Esophagus muscularis mucosa (tissue), 4 donors: Measurements from ENCODE around the gene FXYD2. TPM values are rescaled to one million over a fixed set of nuclear protein-coding genes. Genes with fewer than 3 reads are reported as not detected.

ENCODE experiments used
- DNase-seq: peaks from one replicate; pipeline ENCODE4 v3.0.0-alpha.2; 2017; ENCODE audit errors: extremely low spot score
- H3K27ac ChIP-seq, 4 donors: fragments of 200-600 bp; sonication (generic); replicated peaks in 1 of 4; 1 replicate in 3 of 4; 2 replicates in 1 of 4; pipeline ENCODE4 v1.5.1; 2016 to 2019; ENCODE audit warnings: mild to moderate bottlenecking in 1 of 4
- H3K27me3 ChIP-seq, 4 donors: fragments of 200-600 bp; sonication (generic); one replicate each; pipeline versions ENCODE4 v1.5.1 to v1.6.0; 2016 to 2019
- H3K36me3 ChIP-seq, 4 donors: fragments of 200-600 bp; sonication (generic); one replicate each; pipeline ENCODE4 v1.5.1; 2016 to 2019
- H3K4me1 ChIP-seq, 4 donors: fragments of 200-600 bp; sonication (generic); one replicate each; pipeline ENCODE4 v1.5.1; 2016 to 2019
- H3K4me3 ChIP-seq, 4 donors: fragments of 200-600 bp; sonication (generic); 1 replicate in 2 of 4; 2 replicates in 2 of 4; pipeline ENCODE4 v1.5.1; 2016 to 2019; ENCODE audit warnings: mild to moderate bottlenecking in 4 of 4, moderate library complexity in 1 of 4
- H3K9me3 ChIP-seq, 4 donors: fragments of 200-600 bp; sonication (generic); 1 replicate in 3 of 4; 2 replicates in 1 of 4; pipeline ENCODE4 v1.5.1; 2016 to 2019
- EP300 ChIP-seq: sonication (generic); formaldehyde crosslinking; IDR thresholded peaks from one replicate; pipeline ENCODE4 v1.6.1; 2017; ENCODE audit warnings: antibody characterized with exemption
- POLR2A ChIP-seq: fragments of 450-650 bp; IDR thresholded peaks from one replicate; pipeline ENCODE4 v1.6.1; 2017; ENCODE audit warnings: antibody characterized with exemption, moderate library complexity, mild to moderate bottlenecking, low read depth
- POLR2AphosphoS5 ChIP-seq, 2 donors: sonication (generic); formaldehyde crosslinking; IDR thresholded peaks; one replicate each; pipeline ENCODE4 v1.6.1; 2017; ENCODE audit warnings: antibody characterized with exemption in 2 of 2
- WGBS: methylation state at CpG from one replicate; pipeline ENCODE4 v1.1.5; 2018; 5-methylcytosine and 5-hydroxymethylcytosine counted together
- intact Hi-C: fragments of 100-400 bp; cut with DNase I; formaldehyde crosslinking; loops from one replicate; pipeline ENCODE4 v1.15.1; 2023
- total RNA-seq, 4 donors: library from RNA; depleted of rRNA; stranded (reverse); fragments of >200 nt; gene quantifications; one replicate each; pipeline versions ENCODE4 v1.1.0 to v1.2.1, GENCODE V29; 2016
- TF ChIP-seq, protein P1 (sequence below), 3 experiments: fragments of 200-600 bp in 2 of 3; fragments of 450-650 bp in 1 of 3; sonication (generic) in 2 of 3; IDR thresholded peaks; one replicate each; pipeline ENCODE4 v1.5.1; 2017 to 2019; ENCODE audit warnings: antibody characterized with exemption in 3 of 3, mild to moderate bottlenecking in 2 of 3, moderate library complexity in 1 of 3

Gene FXYD2
- total RNA-seq, 4 donors from 2014 or later = 0.52 to 5.8 (median 3.7) TPM

DNA sequence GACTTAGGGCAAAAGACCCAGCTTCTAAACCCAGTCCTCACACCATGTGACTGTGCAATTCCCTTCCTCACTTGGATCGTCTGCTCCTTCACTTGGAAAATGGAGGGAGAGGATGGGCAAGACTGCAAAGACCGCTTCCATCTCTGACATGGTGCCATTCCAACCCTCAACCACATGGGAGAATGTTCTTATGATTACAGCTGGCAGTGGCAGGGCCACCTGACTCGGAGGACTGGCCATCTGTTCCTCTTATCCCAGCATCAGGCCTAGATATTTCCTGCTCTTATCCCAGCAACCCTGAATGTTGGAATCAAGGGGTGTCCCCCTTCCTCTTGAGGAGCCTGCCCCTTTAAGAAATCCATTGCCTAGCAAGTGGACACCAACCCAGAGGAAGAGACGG, 42.9 kb downstream of the FXYD2 start:
- Histone ChIP-seq H3K36me3 (peaks cover 0 to 11% (median 0%) of the 10 kb centered on the region in 4 donors), H3K4me1 (no peaks in the 10 kb centered on the region), H3K4me3 (no peak overlapping the region), H3K27ac (no peak overlapping the region), H3K9me3 (no peaks in the 10 kb centered on the region), H3K27me3 (peaks cover 0 to 44% (median 0%) of the 10 kb centered on the region in 4 donors)
- TF ChIP-seq, protein P1, sequence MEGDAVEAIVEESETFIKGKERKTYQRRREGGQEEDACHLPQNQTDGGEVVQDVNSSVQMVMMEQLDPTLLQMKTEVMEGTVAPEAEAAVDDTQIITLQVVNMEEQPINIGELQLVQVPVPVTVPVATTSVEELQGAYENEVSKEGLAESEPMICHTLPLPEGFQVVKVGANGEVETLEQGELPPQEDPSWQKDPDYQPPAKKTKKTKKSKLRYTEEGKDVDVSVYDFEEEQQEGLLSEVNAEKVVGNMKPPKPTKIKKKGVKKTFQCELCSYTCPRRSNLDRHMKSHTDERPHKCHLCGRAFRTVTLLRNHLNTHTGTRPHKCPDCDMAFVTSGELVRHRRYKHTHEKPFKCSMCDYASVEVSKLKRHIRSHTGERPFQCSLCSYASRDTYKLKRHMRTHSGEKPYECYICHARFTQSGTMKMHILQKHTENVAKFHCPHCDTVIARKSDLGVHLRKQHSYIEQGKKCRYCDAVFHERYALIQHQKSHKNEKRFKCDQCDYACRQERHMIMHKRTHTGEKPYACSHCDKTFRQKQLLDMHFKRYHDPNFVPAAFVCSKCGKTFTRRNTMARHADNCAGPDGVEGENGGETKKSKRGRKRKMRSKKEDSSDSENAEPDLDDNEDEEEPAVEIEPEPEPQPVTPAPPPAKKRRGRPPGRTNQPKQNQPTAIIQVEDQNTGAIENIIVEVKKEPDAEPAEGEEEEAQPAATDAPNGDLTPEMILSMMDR (IDR thresholded peaks at IDR 0.05) = no peak
- TF ChIP-seq POLR2AphosphoS5 (IDR thresholded peaks at IDR 0.05) = no peak
- no peak for TF ChIP-seq EP300
- no peak for TF ChIP-seq POLR2A
- WGBS = 76% methylated on average over 3 of the region's 4 CpGs
- no peak for DNase-seq
- intact Hi-C loops = no loop called here

DNA sequence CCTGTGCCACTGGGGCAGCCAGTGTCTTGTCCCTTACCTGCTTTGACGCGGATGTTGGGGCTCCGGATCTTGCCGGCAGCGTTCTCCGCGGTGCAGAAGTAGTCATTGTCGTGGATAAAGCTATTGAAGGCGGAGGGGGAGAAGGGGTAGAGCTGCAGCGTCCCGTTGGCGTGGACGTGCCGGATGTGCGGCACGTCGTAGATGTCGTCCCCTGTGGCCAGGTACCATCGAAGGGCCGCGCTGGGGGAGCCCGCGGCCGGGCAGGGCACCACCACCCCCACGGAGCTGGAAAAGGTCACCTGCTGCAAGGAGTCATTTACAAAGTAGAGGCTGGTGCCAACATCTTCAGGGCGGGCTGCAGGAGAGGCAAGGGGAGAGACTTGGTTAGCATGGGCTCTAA, 44.1 kb downstream of the FXYD2 start:
- Histone ChIP-seq H3K27ac (no peak overlapping the region), H3K9me3 (no peaks in the 10 kb centered on the region), H3K4me3 (no peak overlapping the region), H3K27me3 (peaks cover 0 to 40% (median 0%) of the 10 kb centered on the region in 4 donors), H3K36me3 (peaks cover 0 to 16% (median 3%) of the 10 kb centered on the region in 4 donors), H3K4me1 (no peaks in the 10 kb centered on the region)
- intact Hi-C loops = no loop called here
- WGBS = 90% methylated on average over 25 of the region's 26 CpGs
- DNase-seq = no peak
- no peak for TF ChIP-seq POLR2A
- TF ChIP-seq, protein P1 (IDR thresholded peaks at IDR 0.05) = no peak

DNA sequence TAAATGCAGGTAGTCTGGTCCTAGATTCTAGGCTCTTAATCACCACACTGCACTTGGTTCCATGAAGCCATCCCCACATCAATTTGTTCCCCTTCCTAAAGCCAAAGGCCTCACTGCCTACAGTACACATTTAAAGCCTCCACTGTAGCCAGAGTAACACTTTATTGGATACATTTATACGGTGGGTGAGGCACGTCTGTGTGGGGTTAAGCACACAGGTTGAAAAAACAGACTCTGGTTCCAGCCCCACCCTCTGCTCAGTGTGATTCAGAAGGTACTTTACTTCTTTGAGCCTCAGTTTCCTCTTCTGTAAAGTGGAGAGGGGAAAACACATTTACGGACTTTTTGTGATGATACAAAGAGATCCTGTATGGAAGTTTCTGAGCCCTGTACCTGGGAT, 50.0 kb downstream of the FXYD2 start:
- H3K36me3 ChIP-seq = peaks cover 0 to 13% (median 3%) of the 10 kb centered on the region in 4 donors
- WGBS = 89% methylated on average over 3 of the region's 3 CpGs
- DNase-seq = no peak
- TF ChIP-seq POLR2A (no peak), POLR2AphosphoS5 (IDR thresholded peaks at IDR 0.05) (no peak), EP300 (no peak)
- TF ChIP-seq, protein P1 (IDR thresholded peaks at IDR 0.05) = no peak
- H3K27me3 ChIP-seq = peaks cover 0 to 18% (median 0%) of the 10 kb centered on the region in 4 donors
- H3K4me3 ChIP-seq = no peak overlapping the region
- no peak overlapping the region for H3K27ac ChIP-seq
- H3K4me1 ChIP-seq = no peaks in the 10 kb centered on the region
- intact Hi-C loops = no loop called here
- no peaks in the 10 kb centered on the region for H3K9me3 ChIP-seq

DNA sequence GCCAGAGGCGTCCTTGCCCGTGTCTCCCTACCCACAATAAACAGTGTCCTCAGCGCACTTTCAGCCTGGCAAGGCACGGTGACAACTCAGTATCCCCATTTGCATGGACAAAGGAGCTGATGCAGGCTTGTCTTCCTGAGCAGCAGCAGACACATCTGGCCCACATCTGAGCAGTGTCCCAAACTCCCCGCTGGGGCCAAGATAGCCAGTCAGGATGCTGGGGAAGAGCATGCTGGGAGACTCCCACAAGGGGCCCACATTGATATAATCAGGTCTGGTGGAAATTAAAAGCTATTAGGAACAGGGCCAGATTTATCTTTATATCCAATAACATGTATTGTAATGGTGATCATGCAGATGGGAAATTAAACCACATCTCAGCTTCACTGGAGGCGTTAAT, 52.2 kb downstream of the FXYD2 start:
- 95% methylated on average over 5 of the region's 6 CpGs for WGBS
- intact Hi-C loops = no loop called here
- Histone ChIP-seq H3K36me3 (peaks cover 0 to 7% (median 3%) of the 10 kb centered on the region in 4 donors), H3K27me3 (peaks cover 0 to 7% (median 0%) of the 10 kb centered on the region in 4 donors), H3K9me3 (no peaks in the 10 kb centered on the region), H3K27ac (no peak overlapping the region), H3K4me1 (no peaks in the 10 kb centered on the region), H3K4me3 (no peak overlapping the region)
- TF ChIP-seq POLR2A (no peak), EP300 (no peak), POLR2AphosphoS5 (IDR thresholded peaks at IDR 0.05) (no peak)
- TF ChIP-seq, protein P1 (IDR thresholded peaks at IDR 0.05) = no peak
- no peak for DNase-seq

DNA sequence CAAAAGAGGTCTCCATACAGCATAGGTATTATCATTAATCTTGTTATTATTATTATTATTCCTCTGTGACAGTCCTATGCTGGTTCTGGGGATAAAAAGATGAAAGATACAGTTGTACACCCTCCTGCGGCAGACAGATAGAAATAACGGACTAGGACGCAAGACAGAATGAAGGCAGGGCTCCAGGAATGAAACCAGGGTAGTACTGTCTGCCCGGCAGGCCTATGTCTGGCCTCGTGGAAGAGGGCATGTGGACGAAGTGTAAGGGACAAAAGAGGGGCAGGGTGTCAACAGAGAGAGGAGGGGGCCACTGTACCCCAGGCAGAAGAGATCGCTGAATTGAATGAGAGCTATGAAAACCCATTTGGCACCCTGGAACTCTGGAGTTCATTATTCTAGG, 52.7 kb downstream of the FXYD2 start:
- Histone ChIP-seq H3K4me3 (no peak overlapping the region), H3K36me3 (peaks cover 0 to 7% (median 3%) of the 10 kb centered on the region in 4 donors), H3K4me1 (no peaks in the 10 kb centered on the region), H3K27me3 (peaks cover 0 to 5% (median 0%) of the 10 kb centered on the region in 4 donors), H3K27ac (no peak overlapping the region), H3K9me3 (no peaks in the 10 kb centered on the region)
- WGBS = 93% methylated on average over 7 of the region's 7 CpGs
- no peak for DNase-seq
- intact Hi-C loops = no loop called here
- TF ChIP-seq EP300 (no peak), POLR2A (no peak), POLR2AphosphoS5 (IDR thresholded peaks at IDR 0.05) (no peak)
- TF ChIP-seq, protein P1 (IDR thresholded peaks at IDR 0.05) = no peak
